Keratinocyte (primary cell): ENCODE measurements around the gene EID1. TPM values are rescaled to one million over a fixed set of nuclear protein-coding genes. Genes with fewer than 3 reads are reported as not detected.
"Not testable (repeated sequence)": the region's sequence is repeated elsewhere in the genome, so short reads cannot be mapped to it uniquely, and the experiment has no call there.

Experiments used
- DNase-seq: peaks from one replicate; pipeline ENCODE4 v3.0.0-alpha.2; 2011; ENCODE audit warnings: low read depth, missing footprints, low spot score
- FAIRE-seq: peaks from 2 replicates; lab custom pipeline; 2011; peaks lifted over from hg19 to GRCh38; lab: Jason Lieb, UNC
- H2AFZ ChIP-seq: 2 replicates; pipeline ENCODE4 v1.6.0; 2012; ENCODE audit warnings: low read length, control low read depth, inconsistent platforms; ENCODE audit not compliant: control insufficient read depth
- H3K27ac ChIP-seq: 2 replicates; pipeline ENCODE4 v1.5.1; 2011; ENCODE audit warnings: low read length; ENCODE audit not compliant: control insufficient read depth, insufficient read depth
- H3K27me3 ChIP-seq: 3 replicates; pipeline ENCODE4 v1.6.0; 2011; ENCODE audit warnings: low read length; ENCODE audit not compliant: control insufficient read depth, insufficient read depth; ENCODE audit errors: extremely low read depth
- H3K36me3 ChIP-seq, 2 experiments: 2 replicates in 1 of 2; 3 replicates in 1 of 2; pipeline ENCODE4 v1.5.1; 2011; ENCODE audit warnings: low read length in 2 of 2, mild to moderate bottlenecking in 1 of 2; ENCODE audit not compliant: control insufficient read depth in 2 of 2, insufficient read depth in 2 of 2; ENCODE audit errors: extremely low read depth in 1 of 2
- H3K4me1 ChIP-seq: 3 replicates; pipeline ENCODE4 v1.5.1; 2011; ENCODE audit warnings: low read length; ENCODE audit not compliant: control insufficient read depth, insufficient read depth; ENCODE audit errors: extremely low read depth
- H3K4me2 ChIP-seq: 3 replicates; pipeline ENCODE4 v1.6.0; 2011; ENCODE audit warnings: low read depth, low read length; ENCODE audit not compliant: control insufficient read depth, insufficient read depth; ENCODE audit errors: extremely low read depth
- H3K4me3 ChIP-seq, 3 experiments: fragments of 200-600 bp in 1 of 3; sonication (generic) in 1 of 3; 2 replicates in 2 of 3; 3 replicates in 1 of 3; pipeline ENCODE4 v1.5.1; 2011 to 2016; ENCODE audit warnings: low read length in 3 of 3, mild to moderate bottlenecking in 3 of 3, control low read depth in 2 of 3, inconsistent platforms in 1 of 3, low read depth in 1 of 3, mixed read lengths in 1 of 3, mixed run types in 1 of 3, moderate library complexity in 1 of 3; ENCODE audit not compliant: control insufficient read depth in 2 of 3, insufficient read depth in 2 of 3; ENCODE audit errors: extremely low read depth in 1 of 3
- H3K79me2 ChIP-seq: 2 replicates; pipeline ENCODE4 v1.6.0; 2012; ENCODE audit warnings: low read length; ENCODE audit not compliant: control insufficient read depth, insufficient read depth
- H3K9ac ChIP-seq: 3 replicates; pipeline ENCODE4 v1.6.0; 2011; ENCODE audit warnings: low read length; ENCODE audit not compliant: control insufficient read depth, insufficient read depth; ENCODE audit errors: extremely low read depth
- H3K9me1 ChIP-seq: 3 replicates; pipeline ENCODE4 v1.6.0; 2011; ENCODE audit warnings: low read length; ENCODE audit not compliant: control insufficient read depth, insufficient read depth; ENCODE audit errors: extremely low read depth
- H3K9me3 ChIP-seq: 2 replicates; pipeline ENCODE4 v1.5.1; 2012; ENCODE audit warnings: low read depth, low read length; ENCODE audit not compliant: control insufficient read depth
- H4K20me1 ChIP-seq: 3 replicates; pipeline ENCODE4 v1.6.0; 2011; ENCODE audit warnings: low read length; ENCODE audit not compliant: control insufficient read depth, insufficient read depth; ENCODE audit errors: extremely low read depth
- CTCF ChIP-seq, 3 experiments: IDR thresholded peaks in 1 of 3; conservative IDR thresholded peaks in 1 of 3; optimal IDR thresholded peaks in 1 of 3; 2 replicates in 2 of 3; 3 replicates in 1 of 3; pipeline versions ENCODE3 to v1.5.1; 2011; ENCODE audit warnings: low read length in 3 of 3, mild to moderate bottlenecking in 3 of 3, moderate library complexity in 2 of 3, control low read depth in 1 of 3, inconsistent platforms in 1 of 3; ENCODE audit not compliant: insufficient read depth in 2 of 3; ENCODE audit errors: extremely low read depth in 1 of 3
- EZH2 ChIP-seq: IDR thresholded peaks from one replicate; pipeline ENCODE4 v1.6.1; 2012; ENCODE audit warnings: inconsistent platforms, mild to moderate bottlenecking, low read length, moderate library complexity
- dilution Hi-C: fragments of 300-500 bp; cut with MboI; formaldehyde crosslinking; loops from one replicate; pipeline ENCODE4 v1.7.0; 2020; ENCODE audit warnings: low sequenced_read_pairs; ENCODE audit not compliant: extremely low pct_ligation_motif_present
- polyA plus RNA-seq, 5 experiments: library from polyadenylated mRNA; depleted of rRNA in 3 of 5; stranded (reverse) in 3 of 5; stranded (forward) in 1 of 5; unstranded in 1 of 5; fragments of >200 nt; gene quantifications; 1 replicate in 1 of 5; 2 replicates in 3 of 5; 3 replicates in 1 of 5; pipeline versions ENCODE4 v1.2.1 to v1.2.3, GENCODE V29; 2011 to 2012; ENCODE audit warnings: missing spikeins in 2 of 5, low read depth in 1 of 5, low replicate concordance in 1 of 5

EID1 gene
- polyA plus RNA-seq, 1 donor (not counting 4 experiments of a cell fraction or from before 2014, with no cell fraction given), result 120 TPM

GRCh38 chr15:48905847-48906246 lies 27.9 kb downstream of the EID1 start:
- H3K9me1 ChIP-seq, result no peaks in the 10 kb centered on the region
- H2AFZ ChIP-seq, result no peak overlapping the region
- no peaks in the 10 kb centered on the region for H3K36me3 ChIP-seq
- no peak overlapping the region for H3K9ac ChIP-seq
- FAIRE-seq, result no peak
- H3K27me3 ChIP-seq, result no peaks in the 10 kb centered on the region
- no peak for TF ChIP-seq EZH2
- no peak for TF ChIP-seq CTCF (optimal IDR thresholded peaks at IDR 0.05 in 1 of 3, IDR thresholded peaks at IDR 0.05 in 1 of 3, conservative IDR thresholded peaks at IDR 0.05 in 1 of 3; ENCODE audit: extremely low read depth in 1 of 3, insufficient read depth in 2 of 3, low read length in 3 of 3)
- DNase-seq, result no peak
- no peaks in the 10 kb centered on the region for H3K4me1 ChIP-seq
- H3K4me3 ChIP-seq, result no peak overlapping the region
- no peaks in the 10 kb centered on the region for H4K20me1 ChIP-seq
- dilution Hi-C loops, result no loop called here
- no peak overlapping the region for H3K27ac ChIP-seq
- no peaks in the 10 kb centered on the region for H3K9me3 ChIP-seq
- H3K79me2 ChIP-seq, result no peaks in the 10 kb centered on the region
- no peak overlapping the region for H3K4me2 ChIP-seq

GRCh38 chr15:48909313-48909712 lies 31.4 kb downstream of the EID1 start:
- H3K79me2 ChIP-seq, FAIRE-seq, H3K27ac ChIP-seq, H3K27me3 ChIP-seq, H4K20me1 ChIP-seq, dilution Hi-C loops, H3K4me2 ChIP-seq, H2AFZ ChIP-seq, DNase-seq, H3K9ac ChIP-seq, H3K36me3 ChIP-seq, H3K9me1 ChIP-seq, H3K4me1 ChIP-seq, H3K9me3 ChIP-seq, H3K4me3 ChIP-seq: not testable (repeated sequence)

GRCh38 chr15:48910554-48910953 lies 32.6 kb downstream of the EID1 start:
- H3K27ac ChIP-seq, dilution Hi-C loops, H3K27me3 ChIP-seq, DNase-seq, H3K36me3 ChIP-seq, H3K4me3 ChIP-seq, H3K4me2 ChIP-seq, H3K9ac ChIP-seq, H3K9me3 ChIP-seq, H4K20me1 ChIP-seq, H3K4me1 ChIP-seq, H3K9me1 ChIP-seq, H3K79me2 ChIP-seq, H2AFZ ChIP-seq, FAIRE-seq: not testable (repeated sequence)
